GM12878 (cell line): ENCODE data around the gene CELA3B. TPM values are rescaled to one million over a fixed set of nuclear protein-coding genes. Genes with fewer than 3 reads are reported as not detected.
"Not testable (repeated sequence)": the region's sequence is repeated elsewhere in the genome, so short reads cannot be mapped to it uniquely, and the experiment has no call there.

Experiments
- ATAC-seq: fragments of 200-7000 bp; cut with Tn5 transposase; 3 replicates; pipeline ENCODE4 v1.9.1; 2020; ENCODE audit warnings: mild to moderate bottlenecking, moderate library complexity
- BruUV-seq: library from RNA; stranded (reverse); fragments of 400-500 nt; replicated peaks from 2 replicates; lab custom pipeline; 2021; lab: Mats Ljungman, UMichigan
- CTCF ChIA-PET: fragments of 300-600 bp; sonication (Branson Sonifier 250); formaldehyde crosslinking; extraction: SDS; loops from one replicate; lab custom pipeline; 2021; ENCODE audit warnings: inconsistent platforms; lab: Yijun Ruan, JAX
- POLR2A ChIA-PET: fragments of 350-600 bp; formaldehyde crosslinking; extraction: SDS; loops from one replicate; lab custom pipeline; 2021; ENCODE audit warnings: inconsistent platforms; lab: Charles Lee
- RAD21 ChIA-PET: fragments of 300-600 bp; sonication (Branson Sonifier 250); formaldehyde crosslinking; loops from one replicate; lab custom pipeline; 2023; ENCODE audit warnings: antibody characterized with exemption; ENCODE audit not compliant: unreplicated experiment; lab: Charles Lee
- SMC1A ChIA-PET: fragments of 300-600 bp; sonication (Branson Sonifier 250); formaldehyde crosslinking; loops from one replicate; lab custom pipeline; 2023; ENCODE audit not compliant: unreplicated experiment, uncharacterized antibody; lab: Charles Lee
- DNase-seq: peaks from one replicate; pipeline ENCODE4 v3.0.0-alpha.2; 2011; ENCODE audit warnings: low read depth, low spot score
- FAIRE-seq: peaks from 3 replicates; lab custom pipeline; 2011; peaks lifted over from hg19 to GRCh38; lab: Jason Lieb, UNC
- H2AFZ ChIP-seq: 2 replicates; pipeline ENCODE4 v1.6.0; 2011; ENCODE audit warnings: low read depth, low read length, control low read depth; ENCODE audit not compliant: control insufficient read depth
- H3K27ac ChIP-seq: 2 replicates; pipeline ENCODE4 v1.5.1; 2011; ENCODE audit warnings: control low read depth; ENCODE audit not compliant: control insufficient read depth, insufficient read depth
- H3K27me3 ChIP-seq, 2 experiments: replicated peaks in 1 of 2; 2 replicates each; pipeline versions ENCODE4 v1.6.0 to v1.6.1; 2011; ENCODE audit warnings: low read length in 1 of 2; ENCODE audit not compliant: control insufficient read depth in 2 of 2, insufficient read depth in 2 of 2
- H3K36me3 ChIP-seq, 2 experiments: 2 replicates each; pipeline ENCODE4 v1.5.1; 2011; ENCODE audit warnings: low read length in 1 of 2; ENCODE audit not compliant: control insufficient read depth in 2 of 2, insufficient read depth in 2 of 2
- H3K4me1 ChIP-seq: 2 replicates; pipeline ENCODE4 v1.6.1; 2011; ENCODE audit warnings: mild to moderate bottlenecking, low read length, moderate library complexity, mixed read lengths; ENCODE audit not compliant: control insufficient read depth, insufficient read depth
- H3K4me2 ChIP-seq: 2 replicates; pipeline ENCODE4 v1.6.0; 2011; ENCODE audit warnings: control low read depth; ENCODE audit not compliant: control insufficient read depth, insufficient read depth
- H3K4me3 ChIP-seq: fragments of 200-600 bp; sonication (generic); 2 replicates; pipeline ENCODE4 v1.5.1; 2016
- H3K79me2 ChIP-seq: 2 replicates; pipeline ENCODE4 v1.6.0; 2011; ENCODE audit warnings: low read length; ENCODE audit not compliant: control insufficient read depth, insufficient read depth
- H3K9ac ChIP-seq: 2 replicates; pipeline ENCODE4 v1.8.0; 2011; ENCODE audit warnings: low read length, control low read depth, mixed read lengths; ENCODE audit not compliant: control insufficient read depth, insufficient read depth
- H3K9me3 ChIP-seq: replicated peaks from 3 replicates; pipeline ENCODE4 v1.5.1; 2011; ENCODE audit warnings: mild to moderate bottlenecking, low read length; ENCODE audit not compliant: control insufficient read depth, insufficient read depth
- H4K20me1 ChIP-seq: 2 replicates; pipeline ENCODE4 v1.6.0; 2011; ENCODE audit not compliant: control insufficient read depth, insufficient read depth
- WGBS: methylation state at CpG from one replicate; pipeline ENCODE4 v1.1.6; 2016; ENCODE audit warnings: low lambda C conversion rate; ENCODE audit not compliant: insufficient replicate concordance, insufficient coverage; ENCODE audit errors: missing lambda C conversion rate; 5-methylcytosine and 5-hydroxymethylcytosine counted together
- in situ Hi-C: fragments of 300-500 bp; cut with MboI; formaldehyde crosslinking; loops from 9 replicates; pipeline ENCODE4 v1.14.3; 2018; ENCODE audit warnings: mixed read lengths
- intact Hi-C: fragments of 100-400 bp; cut with micrococcal nuclease; formaldehyde crosslinking; loops from one replicate; pipeline ENCODE4 v1.14.2; 2022; ENCODE audit not compliant: unreplicated experiment
- polyA plus RNA-seq, 11 experiments: library from polyadenylated mRNA; depleted of rRNA in 4 of 11; unstranded in 6 of 11; stranded (reverse) in 5 of 11; fragments of >200 nt; fragmentation: Nextera tagmentation in 4 of 11; fragmentation: Illumina TruSeq in 1 of 11; extraction: Ambion mirVana in 4 of 11; extraction: Trizol in 1 of 11; gene quantifications; 1 replicate in 1 of 11; 2 replicates in 10 of 11; pipeline versions ENCODE4 v1.2.1 to v1.2.3, GENCODE V29; 2011 to 2016; ENCODE audit warnings: inconsistent platforms in 2 of 11, missing spikeins in 2 of 11, low read depth in 1 of 11
- total RNA-seq, 4 experiments: library from RNA; depleted of rRNA in 3 of 4; stranded (reverse); fragments of >200 nt in 3 of 4; fragmentation: Illumina TruSeq in 1 of 4; extraction: Trizol in 1 of 4; gene quantifications; 2 replicates each; pipeline versions ENCODE4 v1.2.1 to v1.2.3, GENCODE V29; 2013 to 2021

Gene CELA3B
- total and polyA plus RNA-seq, 10 of the 15 experiments (the other 5 are each of a cell fraction or from before 2014, with no cell fraction given): 4.1 TPM; not detected in 9

DNA sequence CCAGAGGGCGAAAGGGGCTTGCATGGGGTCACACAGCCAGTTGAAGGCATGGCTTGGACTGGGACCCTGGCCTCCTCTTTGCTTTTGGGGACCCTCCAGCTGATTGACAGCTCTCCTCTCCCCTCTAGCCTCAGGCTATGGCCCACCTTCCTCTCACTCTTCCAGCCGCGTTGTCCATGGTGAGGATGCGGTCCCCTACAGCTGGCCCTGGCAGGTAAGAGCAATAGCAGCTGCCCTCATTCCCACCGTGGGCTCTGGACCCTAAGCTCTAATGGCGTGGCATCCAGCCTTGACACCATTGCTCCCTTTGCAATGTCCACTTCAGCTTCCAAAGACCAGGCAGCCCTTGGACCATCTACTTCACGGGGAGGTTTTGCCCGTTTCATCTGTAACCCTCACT lies 26.1 kb downstream of the CELA3B start:
- H3K4me1 ChIP-seq, H3K4me3 ChIP-seq, H3K4me2 ChIP-seq, intact Hi-C loops, H3K79me2 ChIP-seq, H3K9ac ChIP-seq, RAD21 ChIA-PET, SMC1A ChIA-PET, H4K20me1 ChIP-seq, H3K27me3 ChIP-seq, H2AFZ ChIP-seq, H3K9me3 ChIP-seq, H3K36me3 ChIP-seq, ATAC-seq, CTCF ChIA-PET, DNase-seq, BruUV-seq, FAIRE-seq, POLR2A ChIA-PET, H3K27ac ChIP-seq: not testable (repeated sequence)
- in situ Hi-C loops: loop anchor here (10.0 kb wide), 1 partner anchor 412 kb away; no protein-coding TSS in a partner anchor
- 27% methylated on average over 7 of the region's 8 CpGs for WGBS

DNA sequence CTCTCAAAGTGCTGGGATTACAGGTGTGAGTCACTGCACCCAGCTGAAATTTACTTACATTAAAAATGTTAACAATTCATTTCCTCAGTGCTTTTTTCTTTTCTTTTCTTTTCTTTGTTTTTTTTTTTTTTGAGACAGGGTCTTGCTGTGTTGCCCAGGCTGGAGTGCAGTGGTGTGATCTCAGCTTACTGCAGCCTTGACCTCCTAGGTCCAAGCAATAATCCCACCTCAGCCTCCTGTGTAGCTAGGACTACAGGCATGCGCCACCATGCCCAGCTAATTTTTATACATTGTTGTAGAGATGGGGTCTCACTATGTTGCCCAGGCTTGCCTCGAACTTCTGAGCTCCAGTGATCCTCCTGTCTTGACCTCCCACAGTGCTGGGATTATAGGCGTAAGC lies 27.1 kb downstream of the CELA3B start:
- H4K20me1 ChIP-seq, SMC1A ChIA-PET, intact Hi-C loops, BruUV-seq, DNase-seq, H2AFZ ChIP-seq, H3K4me2 ChIP-seq, H3K9me3 ChIP-seq, FAIRE-seq, H3K4me3 ChIP-seq, CTCF ChIA-PET, H3K79me2 ChIP-seq, H3K9ac ChIP-seq, H3K36me3 ChIP-seq, H3K27me3 ChIP-seq, ATAC-seq, H3K4me1 ChIP-seq, H3K27ac ChIP-seq, RAD21 ChIA-PET: not testable (repeated sequence)
- in situ Hi-C loops: loop anchor here (10.0 kb wide), 1 partner anchor 411 kb away; no protein-coding TSS in a partner anchor
- POLR2A ChIA-PET: interaction anchor here (0.7 kb wide), 1 partner anchor 405 kb away, joined by 3 read pairs; no protein-coding TSS in a partner anchor
- 63% methylated on average over 3 of the region's 3 CpGs for WGBS
